IMR-90 (cell line): ENCODE data around the gene UQCRFS1. TPM values are rescaled to one million over a fixed set of nuclear protein-coding genes. Genes with fewer than 3 reads are reported as not detected.

Experiments used
- ATAC-seq: fragments of 200-7000 bp; cut with Tn5 transposase; 2 replicates; pipeline ENCODE4 v1.9.1; 2020; ENCODE audit warnings: low read depth, mild to moderate bottlenecking, moderate library complexity
- BruUV-seq: library from RNA; stranded (reverse); fragments of 400-500 nt; replicated peaks from 2 replicates; lab custom pipeline; 2021; lab: Mats Ljungman, UMichigan
- CTCF ChIA-PET: fragments of 300-600 bp; formaldehyde crosslinking; extraction: SDS; loops from one replicate; lab custom pipeline; 2021; ENCODE audit warnings: antibody characterized with exemption; lab: Yijun Ruan, JAX
- POLR2A ChIA-PET: fragments of 300-600 bp; sonication (Branson Sonifier 250); formaldehyde crosslinking; loops from one replicate; lab custom pipeline; 2022; ENCODE audit warnings: antibody characterized with exemption; ENCODE audit not compliant: unreplicated experiment; lab: Charles Lee
- DNase-seq: peaks from one replicate; pipeline ENCODE4 v3.0.0; 2013
- H2AFZ ChIP-seq: replicated peaks from 2 replicates; pipeline ENCODE3; 2013; ENCODE audit warnings: low read length, mild to moderate bottlenecking; ENCODE audit not compliant: poor library complexity
- H2AK5ac ChIP-seq: 2 replicates; pipeline ENCODE4 v1.6.1; 2013; ENCODE audit warnings: low read depth, low read length, inconsistent platforms
- H2AK9ac ChIP-seq: replicated peaks from 2 replicates; pipeline ENCODE3; 2013; ENCODE audit warnings: mild to moderate bottlenecking, low read depth, low read length, moderate library complexity; ENCODE audit not compliant: poor library complexity
- H2BK120ac ChIP-seq: 2 replicates; pipeline ENCODE4 v1.6.1; 2013; ENCODE audit warnings: low read depth, low read length, inconsistent platforms
- H2BK15ac ChIP-seq: 3 replicates; pipeline ENCODE4 v1.6.1; 2013; ENCODE audit warnings: low read depth, low read length, inconsistent platforms
- H2BK20ac ChIP-seq: 2 replicates; pipeline ENCODE4 v1.6.1; 2013; ENCODE audit warnings: low read depth, mild to moderate bottlenecking, inconsistent platforms, low read length, moderate library complexity
- H2BK5ac ChIP-seq: 2 replicates; pipeline ENCODE4 v1.6.1; 2013; ENCODE audit warnings: mild to moderate bottlenecking, low read depth, low read length, inconsistent platforms; ENCODE audit not compliant: poor library complexity, severe bottlenecking
- H3K14ac ChIP-seq: replicated peaks from 2 replicates; pipeline ENCODE4 v1.6.1; 2013; ENCODE audit warnings: low read depth, low read length, inconsistent platforms
- H3K18ac ChIP-seq: 2 replicates; pipeline ENCODE4 v1.6.1; 2013; ENCODE audit warnings: low read depth, low read length, control low read depth
- H3K23ac ChIP-seq: 2 replicates; pipeline ENCODE4 v1.6.1; 2013; ENCODE audit warnings: low read depth, low read length, inconsistent platforms
- H3K27ac ChIP-seq: 2 replicates; pipeline ENCODE4 v1.5.1; 2013; ENCODE audit warnings: mild to moderate bottlenecking, control low read depth, low read length; ENCODE audit not compliant: insufficient read depth
- H3K27me3 ChIP-seq: 2 replicates; pipeline ENCODE4 v1.6.1; 2013; ENCODE audit warnings: low read length; ENCODE audit not compliant: control insufficient read depth, insufficient read depth
- H3K36me3 ChIP-seq: 2 replicates; pipeline ENCODE4 v1.6.1; 2013; ENCODE audit warnings: low read length, mixed read lengths; ENCODE audit not compliant: control insufficient read depth, insufficient read depth
- H3K4ac ChIP-seq: 2 replicates; pipeline ENCODE4 v1.6.1; 2013; ENCODE audit warnings: low read depth, low read length, inconsistent platforms
- H3K4me1 ChIP-seq: 2 replicates; pipeline ENCODE4 v1.6.1; 2013; ENCODE audit warnings: low read length, mixed read lengths; ENCODE audit not compliant: control insufficient read depth, insufficient read depth
- H3K4me2 ChIP-seq: 2 replicates; pipeline ENCODE4 v1.6.1; 2013; ENCODE audit warnings: low read depth, mild to moderate bottlenecking, control low read depth, low read length, moderate library complexity
- H3K4me3 ChIP-seq: 2 replicates; pipeline ENCODE4 v1.5.1; 2013; ENCODE audit warnings: low read depth, mild to moderate bottlenecking, control low read depth, low read length, moderate library complexity; ENCODE audit not compliant: insufficient read depth
- H3K56ac ChIP-seq: 2 replicates; pipeline ENCODE4 v1.6.1; 2013; ENCODE audit warnings: low read length, inconsistent platforms; ENCODE audit not compliant: insufficient read depth; ENCODE audit errors: extremely low read depth
- H3K79me1 ChIP-seq, 2 experiments: 2 replicates each; pipeline ENCODE4 v1.6.1; 2013; ENCODE audit warnings: low read length in 2 of 2, inconsistent platforms in 1 of 2, low read depth in 1 of 2
- H3K9ac ChIP-seq: 2 replicates; pipeline ENCODE4 v1.6.1; 2013; ENCODE audit warnings: low read depth, low read length, control low read depth
- H3K9me1 ChIP-seq: 2 replicates; pipeline ENCODE4 v1.6.1; 2013; ENCODE audit warnings: low read length, inconsistent platforms; ENCODE audit not compliant: insufficient read depth
- H3K9me3 ChIP-seq: 2 replicates; pipeline ENCODE4 v1.6.1; 2013; ENCODE audit warnings: low read length; ENCODE audit not compliant: control insufficient read depth, insufficient read depth
- H4K20me1 ChIP-seq: 2 replicates; pipeline ENCODE4 v1.6.1; 2013; ENCODE audit warnings: low read length, inconsistent platforms; ENCODE audit not compliant: insufficient read depth
- H4K5ac ChIP-seq: 2 replicates; pipeline ENCODE4 v1.6.1; 2013; ENCODE audit warnings: mild to moderate bottlenecking, low read depth, low read length, control low read depth
- H4K8ac ChIP-seq, 2 experiments: 2 replicates each; pipeline ENCODE4 v1.6.1; 2013; ENCODE audit warnings: low read depth in 2 of 2, low read length in 2 of 2, control low read depth in 1 of 2, inconsistent platforms in 1 of 2
- H4K91ac ChIP-seq: 2 replicates; pipeline ENCODE4 v1.6.1; 2013; ENCODE audit warnings: low read depth, low read length, inconsistent platforms; ENCODE audit not compliant: insufficient read depth
- CHD1 ChIP-seq: IDR thresholded peaks from 2 replicates; pipeline ENCODE4 v1.6.1; 2012; ENCODE audit warnings: low read depth, low read length, improper control_type of control experiment
- MAFK ChIP-seq: IDR thresholded peaks from 2 replicates; pipeline ENCODE4 v1.6.1; 2012; ENCODE audit warnings: low read depth, low read length, improper control_type of control experiment
- WGBS, 2 experiments: methylation state at CpG; one replicate each; pipeline versions ENCODE4 v1.1.5 to v1.1.7; 2013; ENCODE audit warnings: missing lambda C conversion rate in 2 of 2; ENCODE audit not compliant: insufficient read length in 1 of 2; ENCODE audit errors: extremely low coverage in 2 of 2; 5-methylcytosine and 5-hydroxymethylcytosine counted together
- dilution Hi-C: fragments of 300-500 bp; cut with HindIII; formaldehyde crosslinking; loops from one replicate; pipeline ENCODE4 v1.14.3; 2018; ENCODE audit warnings: low sequenced_read_pairs; ENCODE audit not compliant: unreplicated experiment
- in situ Hi-C: fragments of 300-500 bp; cut with MboI; formaldehyde crosslinking; loops from 3 replicates; pipeline ENCODE4 v1.14.3; 2019; ENCODE audit warnings: low sequenced_read_pairs, inconsistent platforms, mixed read lengths
- intact Hi-C: fragments of 100-400 bp; cut with micrococcal nuclease; formaldehyde crosslinking; loops from 2 replicates; pipeline ENCODE4 v1.10.0; 2022
- polyA plus RNA-seq, 3 experiments: library from polyadenylated mRNA; depleted of rRNA; stranded (reverse); fragments of >200 nt; gene quantifications; 2 replicates each; pipeline ENCODE4 v1.2.3, GENCODE V29; 2012; ENCODE audit warnings: low replicate concordance in 1 of 3
- total RNA-seq: library from RNA; depleted of rRNA; stranded (reverse); fragments of >200 nt; gene quantifications from 2 replicates; pipeline ENCODE4 v1.2.3, GENCODE V29; 2012

UQCRFS1 gene
- total and polyA plus RNA-seq, 2 of the 4 experiments (the other 2 are of a cell fraction) = 37.1 to 43.8 TPM

DNA sequence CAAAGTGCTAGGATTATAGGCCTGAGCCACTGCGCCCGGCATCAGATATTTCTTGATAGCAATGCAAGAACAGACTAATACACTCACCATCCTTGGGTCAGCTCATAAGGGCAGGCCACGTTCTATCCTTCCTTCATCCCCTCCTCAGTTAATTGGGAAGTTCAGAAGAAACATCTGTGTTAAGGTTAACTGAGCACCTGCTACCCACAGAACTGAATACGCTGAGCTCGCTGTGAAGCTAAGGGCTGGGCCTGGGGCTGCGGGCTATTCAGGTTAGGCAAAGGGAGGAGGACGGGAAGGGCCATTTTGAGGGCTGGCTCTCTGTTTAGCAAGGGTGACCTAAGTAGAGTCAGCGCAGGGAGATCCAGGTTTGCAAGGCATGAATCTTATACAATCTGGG, 43.0 kb upstream of the UQCRFS1 start:
- H3K4me2 ChIP-seq = no peak overlapping the region
- H3K9ac ChIP-seq = no peak overlapping the region
- H3K56ac ChIP-seq = no peak overlapping the region
- H3K4ac ChIP-seq = no peak overlapping the region
- no peaks in the 10 kb centered on the region for H3K36me3 ChIP-seq
- in situ Hi-C loops = loop anchor here (25.0 kb wide), 1 partner anchor 519 kb away; no protein-coding TSS in a partner anchor
- WGBS, 2 experiments = no CpG with 5 or more reads among the region's 8 CpGs
- no TSS peak for BruUV-seq
- ATAC-seq (no peak), DNase-seq (no peak)
- TF ChIP-seq CHD1 = no peak
- no peak for TF ChIP-seq MAFK
- H3K27ac ChIP-seq = no peak overlapping the region
- H3K27me3 ChIP-seq = no peaks in the 10 kb centered on the region
- no peak overlapping the region for H3K4me3 ChIP-seq
- H4K5ac ChIP-seq = no peak overlapping the region
- H3K23ac ChIP-seq = no peak overlapping the region
- dilution Hi-C loops = no loop called here
- no peak overlapping the region for H2AK9ac ChIP-seq
- no peak overlapping the region for H2BK20ac ChIP-seq
- H2AK5ac ChIP-seq = no peak overlapping the region
- H2BK15ac ChIP-seq = no peak overlapping the region
- H4K91ac ChIP-seq = no peak overlapping the region
- ChIA-PET CTCF (no interaction called here), POLR2A (no interaction called here)
- H2BK120ac ChIP-seq = no peak overlapping the region
- intact Hi-C loops = no loop called here
- no peak overlapping the region for H3K18ac ChIP-seq
- no peak overlapping the region for H4K8ac ChIP-seq
- H3K9me1 ChIP-seq = no peaks in the 10 kb centered on the region
- H2BK5ac ChIP-seq = no peak overlapping the region
- H3K14ac ChIP-seq = no peak overlapping the region
- no peaks in the 10 kb centered on the region for H3K4me1 ChIP-seq
- no peaks in the 10 kb centered on the region for H3K79me1 ChIP-seq
- H2AFZ ChIP-seq = no peak overlapping the region
- no peaks in the 10 kb centered on the region for H4K20me1 ChIP-seq
- no peaks in the 10 kb centered on the region for H3K9me3 ChIP-seq
